Coronary artery (tissue), 2 donors: ENCODE data around the gene LSM14A.

Experiments
- DNase-seq: peaks from one replicate; pipeline ENCODE4 v3.0.0-alpha.2; 2017; ENCODE audit warnings: low spot score
- H3K27ac ChIP-seq, 2 donors: fragments of 200-600 bp; sonication (generic); one replicate each; pipeline ENCODE4 v1.5.1; 2016 to 2019
- H3K4me3 ChIP-seq: fragments of 200-600 bp; sonication (generic); 2 replicates; pipeline ENCODE4 v1.5.1; 2016; ENCODE audit warnings: mild to moderate bottlenecking, moderate library complexity
- CTCF ChIP-seq: fragments of 200-600 bp; sonication (generic); IDR thresholded peaks from one replicate; pipeline ENCODE4 v1.5.1; 2019; ENCODE audit warnings: antibody characterized with exemption

LSM14A gene

GRCh38 chr19:34187011-34187410 lies 14.7 kb downstream of the LSM14A start:
- H3K27ac ChIP-seq: no peak overlapping the region
- TF ChIP-seq CTCF: no peak
- H3K4me3 ChIP-seq: no peak overlapping the region
- DNase-seq: no peak

DNA sequence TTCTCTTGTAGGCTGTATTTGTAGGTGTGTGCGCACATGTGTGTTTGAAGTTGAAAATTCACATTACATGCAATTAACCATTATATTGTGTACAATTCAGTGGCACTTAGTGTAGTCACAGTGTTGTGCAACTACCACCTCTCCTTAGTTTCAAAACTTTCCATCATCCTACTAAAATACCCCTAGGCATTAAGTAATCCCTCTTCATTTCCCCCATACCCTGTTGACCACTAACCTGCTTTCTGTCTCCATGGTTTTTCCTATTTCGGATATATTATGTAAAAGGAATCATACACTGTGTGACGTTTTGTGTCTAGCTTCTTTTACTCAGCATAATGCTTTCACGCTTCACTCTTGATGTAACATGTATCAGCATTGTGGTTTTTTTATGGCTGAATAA lies 16.1 kb downstream of the LSM14A start:
- Histone ChIP-seq H3K4me3 (no peak overlapping the region), H3K27ac (no peak overlapping the region)
- no peak for TF ChIP-seq CTCF
- no peak for DNase-seq

GRCh38 chr19:34189199-34189916 lies 17.1 kb downstream of the LSM14A start:
- Histone ChIP-seq H3K27ac (no peak overlapping the region), H3K4me3 (peak overlapping the region; percentile 9)
- no peak for TF ChIP-seq CTCF
- DNase-seq: no peak

- Histone ChIP-seq H3K4me3 (no peak overlapping the region), H3K27ac (no peak overlapping the region)
- TF ChIP-seq CTCF: no peak
- DNase-seq: no peak
Measured at GRCh38 chr19:34189917-34190425, 17.7 kb downstream of the LSM14A start.

DNA sequence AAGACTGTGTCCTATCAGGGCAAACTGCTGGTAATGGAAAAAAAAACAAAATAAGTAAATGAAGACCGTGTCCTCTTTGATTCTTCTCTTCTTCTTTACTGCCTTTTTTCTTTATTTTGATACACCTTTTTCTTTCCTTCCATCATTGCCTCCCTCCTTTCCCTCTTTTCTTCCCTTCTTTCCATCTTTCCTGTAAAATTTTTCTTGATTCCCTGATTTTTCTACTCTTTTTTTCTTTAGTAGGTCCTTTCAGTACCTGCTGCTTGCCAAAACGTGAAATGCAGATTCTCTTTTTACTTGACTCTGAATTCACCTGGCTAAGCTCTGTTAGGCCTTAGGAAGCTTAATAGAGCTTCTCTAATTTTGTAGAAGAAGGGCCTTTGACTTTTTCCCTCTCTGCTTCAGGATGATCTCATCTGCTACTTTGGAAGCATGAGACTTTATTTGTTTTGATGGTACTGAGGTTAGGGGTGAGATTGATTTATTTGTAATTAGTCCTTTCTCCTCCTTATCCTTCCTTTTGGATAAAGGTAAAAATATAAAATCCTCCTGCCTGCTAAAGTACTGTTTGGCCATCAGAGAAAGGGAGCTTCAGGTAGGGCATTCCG lies 19.2 kb downstream of the LSM14A start:
- Histone ChIP-seq H3K4me3 (no peak overlapping the region), H3K27ac (no peak overlapping the region)
- no peak for TF ChIP-seq CTCF
- no peak for DNase-seq

DNA sequence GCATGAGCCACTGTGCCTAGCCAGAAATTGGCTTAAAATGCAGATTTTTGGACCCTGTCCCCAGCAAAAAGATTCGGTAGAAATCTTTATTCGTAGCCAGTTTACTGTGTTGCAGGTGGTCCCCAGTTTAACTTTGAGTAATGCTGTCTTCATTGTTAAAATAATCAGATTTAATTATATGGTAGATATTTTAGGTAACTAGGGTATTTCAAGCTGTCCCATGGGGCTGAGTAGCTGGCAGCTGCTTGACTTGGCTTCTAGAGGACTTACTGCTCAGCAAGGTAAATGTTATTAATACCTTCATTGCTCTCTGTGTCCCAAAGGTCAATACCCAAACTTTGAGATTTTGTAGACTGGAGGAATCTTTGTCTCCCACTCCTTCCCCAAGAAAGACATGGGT lies 21.1 kb downstream of the LSM14A start:
- DNase-seq: no peak
- H3K4me3 ChIP-seq: no peak overlapping the region
- H3K27ac ChIP-seq: no peak overlapping the region
- TF ChIP-seq CTCF: no peak

- Histone ChIP-seq H3K4me3 (no peak overlapping the region), H3K27ac (no peak overlapping the region)
- TF ChIP-seq CTCF: no peak
- no peak for DNase-seq
Measured at GRCh38 chr19:34193876-34194275, 21.6 kb downstream of the LSM14A start.
